ENCODE measurements around the gene EFCAB9. TPM values are rescaled to one million over a fixed set of nuclear protein-coding genes. Genes with fewer than 3 reads are reported as not detected.

The EFCAB9 gene
- total and polyA plus RNA-seq, 2 of the 13 experiments (the other 11 are each of a cell fraction or from before 2014, with no cell fraction given), result not detected

- no peak for DNase-seq (ENCODE audit: low spot score)
- Histone ChIP-seq H3K27ac (ENCODE audit: extremely low read length, insufficient read depth, low read length) (no peak overlapping the region), H4K20me1 (ENCODE audit: insufficient read depth, low read length) (no peaks in the 10 kb centered on the region), H3K4me3 (replicated peaks in 1 of 3; ENCODE audit: insufficient read depth in 1 of 3, low read depth in 2 of 3, low read length in 3 of 3) (peak overlapping the region; percentile 15 to 35 (median 17); a peak in 4 of 6 replicates), H3K36me3 (replicated peaks in 1 of 2; ENCODE audit: control insufficient read depth in 1 of 2, insufficient read depth in 2 of 2, low read length in 2 of 2) (no peaks in the 10 kb centered on the region), H3K9ac (ENCODE audit: insufficient read depth, low read depth, low read length) (no peak overlapping the region; the same call in 1 of the 2 replicates), H2AFZ (ENCODE audit: low read length) (no peak overlapping the region), H3K4me2 (ENCODE audit: low read depth, low read length) (peak overlapping the region; percentile 70), H3K27me3 (ENCODE audit: control insufficient read depth in 1 of 2, insufficient read depth in 2 of 2, low read length in 2 of 2) (no peaks in the 10 kb centered on the region), H3K79me2 (ENCODE audit: insufficient read depth, low read length) (peaks cover 3% of the 10 kb centered on the region), H3K9me3 (ENCODE audit: low read length) (no peaks in the 10 kb centered on the region), H3K4me1 (ENCODE audit: insufficient read depth, low read length) (peaks cover 35% of the 10 kb centered on the region)
- ChIA-PET CTCF (ENCODE audit: low intra/inter-chr PET ratio, low total read pairs) (no interaction called here), POLR2A (interaction anchor here (1.0 to 1.5 kb wide), 2 partner anchors 9 to 14 kb away, joined by 3 to 4 read pairs; partner anchors contain the start of gene STK10)
- no peak for FAIRE-seq
- BruUV-seq (replicated peaks), result no TSS peak
- intact Hi-C loops (cut with micrococcal nuclease; ENCODE audit: unreplicated experiment), result no loop called here
- ATAC-seq, result no peak
- WGBS (ENCODE audit: low lambda C conversion rate), result 51% methylated on average over 17 of the region's 18 CpGs
- TF ChIP-seq GABPA (IDR thresholded peaks at IDR 0.05; ENCODE audit: low read depth, low read length), result no peak
- TF ChIP-seq GABPA (CRISPR knock-in tag; IDR thresholded peaks at IDR 0.05; ENCODE audit: low read depth), result peak; percentile 47
- TF ChIP-seq ELF1 (CRISPR knock-in tag; IDR thresholded peaks at IDR 0.05), result no peak
- in situ Hi-C loops (cut with HindIII; ENCODE audit: extremely low pct_ligation_motif_present, low pct_unique_long_range_greater_than_20kb), result no loop called here
Observed at GRCh38 chr5:172178991-172179989, 14.7 kb upstream of the EFCAB9 start.

DNA sequence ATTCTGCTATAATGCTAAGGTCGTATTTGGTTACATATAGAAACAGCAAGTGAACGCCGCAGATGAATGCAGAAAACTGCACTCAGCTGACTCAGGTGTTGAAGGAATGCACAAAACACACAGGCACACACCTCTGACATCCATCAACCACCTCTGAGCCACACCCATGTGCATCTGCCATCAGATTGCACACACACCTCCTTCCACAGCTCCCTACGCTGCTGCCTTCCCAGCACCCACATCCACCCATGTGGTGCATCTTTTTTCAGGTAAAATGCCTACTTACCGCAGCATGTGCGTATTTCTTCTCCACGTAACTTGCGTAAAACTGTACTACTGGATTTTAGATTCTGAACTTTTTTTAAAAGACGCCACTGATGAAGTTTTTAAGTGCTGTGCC, 13.0 kb upstream of the EFCAB9 start:
- Histone ChIP-seq H3K79me2 (ENCODE audit: insufficient read depth, low read length) (peaks cover 3% of the 10 kb centered on the region), H3K4me3 (replicated peaks in 1 of 3; ENCODE audit: insufficient read depth in 1 of 3, low read depth in 2 of 3, low read length in 3 of 3) (no peak overlapping the region), H2AFZ (ENCODE audit: low read length) (no peak overlapping the region), H3K27me3 (ENCODE audit: control insufficient read depth in 1 of 2, insufficient read depth in 2 of 2, low read length in 2 of 2) (no peaks in the 10 kb centered on the region), H3K4me2 (ENCODE audit: low read depth, low read length) (no peak overlapping the region), H3K36me3 (replicated peaks in 1 of 2; ENCODE audit: control insufficient read depth in 1 of 2, insufficient read depth in 2 of 2, low read length in 2 of 2) (0 out of 5 replicates have a peak, but pooled peaks cover 0 to 1% of the 10 kb centered on the region in 2 experiments), H3K9me3 (ENCODE audit: low read length) (no peaks in the 10 kb centered on the region), H3K9ac (ENCODE audit: insufficient read depth, low read depth, low read length) (no peak overlapping the region), H3K27ac (ENCODE audit: extremely low read length, insufficient read depth, low read length) (no peak overlapping the region), H4K20me1 (ENCODE audit: insufficient read depth, low read length) (no peaks in the 10 kb centered on the region), H3K4me1 (ENCODE audit: insufficient read depth, low read length) (peaks cover 29% of the 10 kb centered on the region)
- ATAC-seq (no peak), FAIRE-seq (no peak), DNase-seq (ENCODE audit: low spot score) (no peak)
- ChIA-PET POLR2A (interaction anchor here (0.9 kb wide), 1 partner anchor 16 kb away, joined by 3 read pairs; no protein-coding TSS in a partner anchor), CTCF (ENCODE audit: low intra/inter-chr PET ratio, low total read pairs) (no interaction called here)
- no TSS peak for BruUV-seq (replicated peaks)
- in situ Hi-C loops (cut with HindIII; ENCODE audit: extremely low pct_ligation_motif_present, low pct_unique_long_range_greater_than_20kb) (no loop called here), intact Hi-C loops (cut with micrococcal nuclease; ENCODE audit: unreplicated experiment) (no loop called here)
- 95% methylated on average over 9 of the region's 9 CpGs for WGBS (ENCODE audit: low lambda C conversion rate)
- TF ChIP-seq GMEB2 (CRISPR knock-in tag; IDR thresholded peaks at IDR 0.05; ENCODE audit: low read depth), result no peak
- TF ChIP-seq ZNF788 (CRISPR knock-in tag; IDR thresholded peaks at IDR 0.05; ENCODE audit: borderline replicate concordance), result no peak
- no peak for TF ChIP-seq FOSL2 (CRISPR knock-in tag; IDR thresholded peaks at IDR 0.05)
- no peak for TF ChIP-seq SP4 (CRISPR knock-in tag; IDR thresholded peaks at IDR 0.05)
- TF ChIP-seq ZNF512B (CRISPR knock-in tag; IDR thresholded peaks at IDR 0.05; ENCODE audit: borderline replicate concordance), result no peak
